ENCODE data around the gene SYT9.

The SYT9 gene

DNA sequence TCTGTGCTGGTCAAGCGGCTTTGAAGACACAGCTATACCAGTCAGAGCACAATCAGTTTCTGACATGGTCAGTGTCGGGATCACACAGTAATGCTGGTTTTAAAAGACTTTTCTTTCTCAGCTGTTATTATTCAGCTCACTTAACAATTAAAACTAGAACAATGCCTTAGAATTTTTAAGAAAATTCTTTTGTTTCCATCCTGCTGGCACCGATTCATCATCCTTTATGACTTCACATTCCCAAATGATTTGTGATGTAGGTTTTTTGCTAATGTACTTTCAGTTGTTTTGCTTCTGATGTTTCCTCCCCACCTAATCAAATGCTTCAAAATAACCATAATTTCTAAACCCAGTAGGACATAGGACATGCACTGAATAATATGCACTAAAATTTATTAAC lies 199.1 kb downstream of the SYT9 start:
- ATAC-seq (replicated peaks) (no peak), DNase-seq (no peak)
- Mint-ChIP-seq H3K27me3 (peaks cover under 1 to 11% of the 10 kb centered on the region in 2 donors), H3K36me3 (ENCODE audit: insufficient read depth) (no peaks in the 10 kb centered on the region), H3K4me3 (no peak overlapping the region), H3K4me1 (ENCODE audit: low read depth in 2 of 2) (no peaks in the 10 kb centered on the region), H3K9me3 (no peaks in the 10 kb centered on the region), H3K27ac (no peak overlapping the region)

DNA sequence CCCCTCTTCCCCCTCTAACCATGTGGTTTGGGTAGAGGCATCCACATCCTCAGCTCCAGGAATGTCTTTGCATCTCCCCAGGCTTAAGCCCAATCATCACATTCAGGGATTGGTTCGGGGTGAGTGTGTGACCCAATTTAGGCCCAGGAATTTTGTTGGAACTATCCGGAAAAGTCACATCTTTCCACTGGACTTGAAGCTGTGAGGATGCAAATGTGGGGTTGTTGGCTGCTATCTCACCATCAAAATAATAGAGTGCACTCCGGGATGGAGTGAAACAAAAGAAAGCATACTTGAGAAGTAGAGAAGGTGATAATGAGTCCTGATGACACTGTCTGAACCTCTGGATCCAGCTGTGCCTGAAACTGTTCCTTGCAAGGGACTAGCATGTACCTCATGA lies 199.8 kb downstream of the SYT9 start:
- no peak overlapping the region for H3K27ac Mint-ChIP-seq
- ATAC-seq (replicated peaks) (no peak), DNase-seq (no peak)
- peaks cover 0 to 7% of the 10 kb centered on the region in 2 donors for H3K27me3 Mint-ChIP-seq
- H3K9me3 Mint-ChIP-seq, result no peaks in the 10 kb centered on the region
- no peak overlapping the region for H3K4me3 Mint-ChIP-seq
- no peaks in the 10 kb centered on the region for H3K4me1 Mint-ChIP-seq (ENCODE audit: low read depth in 2 of 2)
- H3K36me3 Mint-ChIP-seq (ENCODE audit: insufficient read depth), result no peaks in the 10 kb centered on the region

DNA sequence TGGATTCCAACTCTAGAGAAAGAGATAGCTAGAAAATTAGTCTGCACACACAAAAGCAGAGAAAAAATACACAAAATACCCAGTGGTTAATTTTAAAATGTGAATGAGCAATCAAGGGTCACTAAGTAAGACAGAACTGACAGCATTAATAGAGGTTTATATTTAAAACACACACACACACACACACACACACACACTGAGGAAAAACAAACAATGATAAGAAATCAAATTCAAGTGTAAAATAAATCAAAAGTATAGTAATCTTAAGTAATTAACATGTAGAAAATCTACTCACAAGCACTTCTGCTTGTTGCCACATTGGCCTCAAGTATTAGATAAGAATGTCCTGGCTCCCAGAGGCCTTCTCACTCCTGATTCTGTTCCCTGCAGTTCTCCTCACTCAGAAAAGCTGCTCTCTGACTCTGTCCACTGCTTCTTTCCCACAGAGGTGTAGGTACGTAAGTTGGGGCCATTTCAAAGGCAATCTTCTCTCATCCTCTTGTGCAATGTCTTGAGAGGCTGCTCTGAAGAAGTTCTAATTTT lies 200.3 kb downstream of the SYT9 start:
- no peak overlapping the region for H3K4me3 Mint-ChIP-seq
- no peaks in the 10 kb centered on the region for H3K36me3 Mint-ChIP-seq (ENCODE audit: insufficient read depth)
- ATAC-seq (replicated peaks) (no peak), DNase-seq (no peak)
- no peaks in the 10 kb centered on the region for H3K9me3 Mint-ChIP-seq
- no peaks in the 10 kb centered on the region for H3K4me1 Mint-ChIP-seq (ENCODE audit: low read depth in 2 of 2)
- peaks cover 0 to 2% of the 10 kb centered on the region in 2 donors for H3K27me3 Mint-ChIP-seq
- H3K27ac Mint-ChIP-seq, result no peak overlapping the region

DNA sequence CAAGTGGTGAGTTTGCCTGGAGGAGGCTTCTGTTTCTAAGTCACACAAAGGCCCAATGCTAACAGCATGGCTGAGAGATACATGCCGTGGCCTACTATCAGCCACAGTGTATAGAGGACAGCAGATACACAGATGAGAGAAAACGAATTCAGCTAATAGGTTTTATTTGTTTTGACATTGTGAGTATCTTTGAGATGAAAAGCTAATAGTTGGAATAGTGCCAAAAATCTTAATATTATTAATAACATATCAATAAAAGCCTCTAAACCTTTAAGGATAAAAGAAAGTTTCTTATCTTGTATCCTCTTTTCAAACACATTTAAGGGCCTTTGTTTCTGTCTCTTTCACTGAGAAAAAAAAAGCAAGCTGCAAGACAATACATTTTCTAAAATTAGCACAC lies 203.2 kb downstream of the SYT9 start:
- Mint-ChIP-seq H3K36me3 (ENCODE audit: insufficient read depth) (no peaks in the 10 kb centered on the region), H3K27ac (no peak overlapping the region), H3K4me1 (ENCODE audit: low read depth in 2 of 2) (no peaks in the 10 kb centered on the region), H3K27me3 (peaks cover 8 to 12% of the 10 kb centered on the region in 2 donors), H3K9me3 (no peaks in the 10 kb centered on the region), H3K4me3 (no peak overlapping the region)
- ATAC-seq (replicated peaks), result no peak
- DNase-seq, result no peak

DNA sequence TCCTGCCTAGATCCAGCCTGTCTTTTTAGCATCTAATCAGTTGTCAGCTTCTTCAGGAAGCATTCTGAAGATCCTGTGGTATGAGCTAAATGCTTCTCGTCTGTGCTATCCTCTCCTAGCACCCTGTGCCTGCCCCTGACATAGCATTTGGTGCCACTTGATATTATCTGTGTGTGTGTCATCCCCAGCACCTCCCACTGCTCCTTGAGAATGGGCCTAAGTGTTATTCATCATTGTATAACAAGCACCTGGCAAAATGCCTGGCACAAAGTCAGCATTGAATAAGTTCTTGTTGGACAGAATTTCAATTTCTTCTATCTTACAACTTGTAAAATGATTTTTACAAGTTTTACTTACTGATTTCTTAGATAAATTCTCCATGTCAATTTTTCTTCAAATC lies 205.5 kb downstream of the SYT9 start:
- Mint-ChIP-seq H3K9me3 (no peaks in the 10 kb centered on the region), H3K27ac (no peak overlapping the region), H3K36me3 (ENCODE audit: insufficient read depth) (no peaks in the 10 kb centered on the region), H3K4me1 (ENCODE audit: low read depth in 2 of 2) (no peaks in the 10 kb centered on the region), H3K4me3 (no peak overlapping the region), H3K27me3 (peaks cover 8 to 12% of the 10 kb centered on the region in 2 donors)
- no peak for ATAC-seq (replicated peaks)
- no peak for DNase-seq

DNA sequence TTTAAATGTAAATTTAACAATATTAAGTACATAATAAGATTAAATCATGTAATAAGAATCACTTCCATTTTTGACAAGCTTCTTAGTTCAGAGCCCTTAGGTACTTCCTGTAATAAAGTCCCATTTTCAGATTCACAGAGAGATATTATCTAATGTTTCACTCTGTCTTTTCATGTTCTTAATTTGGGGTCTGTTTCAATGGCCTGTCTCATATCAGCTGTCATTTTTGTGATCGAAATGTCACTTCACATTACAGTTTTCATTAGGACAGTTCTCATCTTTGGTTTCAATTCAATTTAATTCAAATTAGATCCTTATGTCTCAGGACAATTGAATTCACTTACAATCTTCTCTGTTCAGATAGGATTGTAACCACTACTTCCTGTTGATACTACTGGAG lies 211.0 kb downstream of the SYT9 start:
- H3K27ac Mint-ChIP-seq, result no peak overlapping the region
- DNase-seq, result no peak
- no peak for ATAC-seq (replicated peaks)
- H3K9me3 Mint-ChIP-seq, result no peaks in the 10 kb centered on the region
- H3K4me1 Mint-ChIP-seq (ENCODE audit: low read depth in 2 of 2), result peaks cover 0 to 1% of the 10 kb centered on the region in 2 donors
- peaks cover 8 to 22% of the 10 kb centered on the region in 2 donors for H3K27me3 Mint-ChIP-seq
- H3K4me3 Mint-ChIP-seq, result no peak overlapping the region
- H3K36me3 Mint-ChIP-seq (ENCODE audit: insufficient read depth), result no peaks in the 10 kb centered on the region

DNA sequence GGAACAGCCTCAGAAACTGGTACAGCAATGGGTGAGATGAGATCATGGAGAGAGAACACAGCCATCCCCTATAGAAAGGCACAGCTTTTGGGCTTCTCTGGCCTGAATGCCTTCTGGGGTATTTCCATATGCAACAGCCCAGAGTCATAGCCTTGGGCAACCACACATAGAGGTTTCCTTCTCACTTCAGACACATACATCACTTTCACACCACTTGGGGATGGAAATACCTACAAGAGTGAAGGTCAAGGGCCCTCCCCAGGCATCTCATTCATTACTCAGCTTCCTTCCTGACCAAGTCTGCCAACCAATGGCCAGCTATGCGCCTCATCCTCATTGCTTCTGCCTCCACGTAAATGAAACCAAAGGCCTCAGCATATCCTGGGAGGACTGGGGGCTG lies 215.9 kb downstream of the SYT9 start:
- H3K27me3 Mint-ChIP-seq, result peaks cover 0 to 10% of the 10 kb centered on the region in 2 donors
- no peaks in the 10 kb centered on the region for H3K36me3 Mint-ChIP-seq (ENCODE audit: insufficient read depth)
- no peak overlapping the region for H3K27ac Mint-ChIP-seq
- ATAC-seq (replicated peaks), result no peak
- peaks cover 0 to 1% of the 10 kb centered on the region in 2 donors for H3K4me1 Mint-ChIP-seq (ENCODE audit: low read depth in 2 of 2)
- H3K4me3 Mint-ChIP-seq, result no peak overlapping the region
- DNase-seq, result no peak
- no peaks in the 10 kb centered on the region for H3K9me3 Mint-ChIP-seq

DNA sequence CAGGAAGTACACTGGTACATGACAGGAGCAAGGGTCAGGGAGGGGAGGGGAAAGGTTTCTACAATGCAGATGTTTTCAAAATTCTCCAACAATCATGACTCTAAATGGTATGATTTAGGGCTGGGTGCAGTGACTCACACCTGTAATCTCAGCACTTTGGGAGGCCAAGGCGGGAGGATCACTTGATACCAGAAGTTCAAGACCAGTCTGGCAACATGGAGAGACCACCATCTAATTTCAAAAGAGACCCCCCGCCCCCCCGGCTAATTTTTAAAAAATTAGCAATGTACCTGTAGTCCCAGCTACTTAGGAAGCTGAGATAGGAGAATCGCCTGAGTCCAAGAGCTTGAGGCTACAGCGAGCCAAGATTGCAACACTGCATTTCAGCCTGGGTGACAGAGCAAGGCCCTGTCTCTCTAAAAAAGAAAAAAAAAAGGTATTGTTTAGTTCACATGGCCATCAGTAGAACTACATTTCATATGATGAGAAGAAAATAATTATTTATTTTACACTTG lies 217.7 kb downstream of the SYT9 start:
- ATAC-seq (replicated peaks) (no peak), DNase-seq (no peak)
- Mint-ChIP-seq H3K4me3 (no peak overlapping the region), H3K36me3 (ENCODE audit: insufficient read depth) (no peaks in the 10 kb centered on the region), H3K4me1 (ENCODE audit: low read depth in 2 of 2) (no peaks in the 10 kb centered on the region), H3K27me3 (peaks cover 0 to 2% of the 10 kb centered on the region in 2 donors), H3K9me3 (no peaks in the 10 kb centered on the region), H3K27ac (no peak overlapping the region)

DNA sequence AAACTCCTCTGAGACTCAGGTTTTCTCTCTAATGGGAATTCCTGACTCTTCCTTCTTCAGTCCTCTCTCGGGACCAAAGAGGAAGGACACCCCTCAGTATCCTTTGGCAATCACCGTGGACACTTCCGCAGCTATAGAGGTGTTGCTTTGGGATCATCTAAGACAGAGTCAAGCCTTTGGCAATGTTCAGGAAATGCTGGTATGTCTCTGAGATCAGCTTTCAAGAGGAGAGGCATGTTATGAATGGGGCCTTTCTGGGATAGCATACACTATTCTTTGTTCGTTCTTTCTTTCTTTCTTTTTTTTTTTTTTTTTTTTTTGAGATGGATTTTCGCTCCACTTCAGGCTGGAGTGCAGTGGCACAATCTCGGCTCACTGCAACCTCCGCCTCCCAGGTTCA lies 219.4 kb downstream of the SYT9 start:
- H3K36me3 Mint-ChIP-seq (ENCODE audit: insufficient read depth), result no peaks in the 10 kb centered on the region
- H3K4me1 Mint-ChIP-seq (ENCODE audit: low read depth in 2 of 2), result no peaks in the 10 kb centered on the region
- ATAC-seq (replicated peaks), result no peak
- DNase-seq, result no peak
- H3K27me3 Mint-ChIP-seq, result no peaks in the 10 kb centered on the region
- H3K4me3 Mint-ChIP-seq, result no peak overlapping the region
- H3K27ac Mint-ChIP-seq, result no peak overlapping the region
- H3K9me3 Mint-ChIP-seq, result no peaks in the 10 kb centered on the region

DNA sequence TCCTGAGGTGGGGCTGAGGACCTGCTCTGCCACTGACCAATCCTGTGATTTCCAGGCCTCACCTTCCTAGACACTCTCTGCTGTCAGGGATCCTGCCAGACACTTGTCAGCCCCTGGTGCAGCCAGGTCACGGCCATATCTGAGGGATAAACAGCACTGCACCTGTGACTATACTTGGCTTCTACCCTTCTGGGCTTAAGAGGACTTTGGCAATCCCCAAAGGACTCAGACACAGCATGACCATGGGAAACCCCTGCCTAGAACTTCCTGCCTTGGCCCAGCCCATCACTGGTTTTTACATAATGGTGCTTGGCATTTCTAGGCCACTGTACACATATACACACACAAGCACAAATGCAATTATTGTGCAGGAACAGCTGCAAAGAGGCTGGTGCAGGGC lies 222.0 kb downstream of the SYT9 start:
- peaks cover 0 to 6% of the 10 kb centered on the region in 2 donors for H3K27me3 Mint-ChIP-seq
- H3K9me3 Mint-ChIP-seq, result no peaks in the 10 kb centered on the region
- no peaks in the 10 kb centered on the region for H3K36me3 Mint-ChIP-seq (ENCODE audit: insufficient read depth)
- no peak overlapping the region for H3K27ac Mint-ChIP-seq
- H3K4me1 Mint-ChIP-seq (ENCODE audit: low read depth in 2 of 2), result no peaks in the 10 kb centered on the region
- H3K4me3 Mint-ChIP-seq, result no peak overlapping the region
- ATAC-seq (replicated peaks), result no peak
- DNase-seq, result no peak

DNA sequence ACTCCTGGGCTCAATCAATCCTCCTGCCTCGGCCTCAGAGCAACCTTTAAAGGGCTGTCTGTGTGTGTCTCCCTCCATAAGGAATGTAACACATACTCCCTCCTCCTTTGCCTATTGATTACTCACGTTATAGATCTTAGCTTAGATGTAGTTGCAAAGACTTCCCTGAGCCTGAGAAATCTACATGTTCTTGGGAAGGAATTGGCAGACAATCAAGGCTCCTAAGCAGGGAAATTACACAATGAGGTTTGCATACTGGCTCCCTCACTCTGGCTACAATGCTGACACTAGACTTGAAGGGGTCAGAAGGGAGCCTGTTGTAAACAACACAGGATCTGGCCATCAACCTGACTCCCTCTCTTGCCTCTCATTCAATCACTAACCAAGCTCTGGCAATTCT lies 228.4 kb downstream of the SYT9 start:
- H3K9me3 Mint-ChIP-seq, result no peaks in the 10 kb centered on the region
- peaks cover 0 to 12% of the 10 kb centered on the region in 2 donors for H3K27me3 Mint-ChIP-seq
- DNase-seq (no peak), ATAC-seq (replicated peaks) (no peak)
- H3K4me3 Mint-ChIP-seq, result no peak overlapping the region
- no peaks in the 10 kb centered on the region for H3K36me3 Mint-ChIP-seq (ENCODE audit: insufficient read depth)
- no peak overlapping the region for H3K27ac Mint-ChIP-seq
- no peaks in the 10 kb centered on the region for H3K4me1 Mint-ChIP-seq (ENCODE audit: low read depth in 2 of 2)

DNA sequence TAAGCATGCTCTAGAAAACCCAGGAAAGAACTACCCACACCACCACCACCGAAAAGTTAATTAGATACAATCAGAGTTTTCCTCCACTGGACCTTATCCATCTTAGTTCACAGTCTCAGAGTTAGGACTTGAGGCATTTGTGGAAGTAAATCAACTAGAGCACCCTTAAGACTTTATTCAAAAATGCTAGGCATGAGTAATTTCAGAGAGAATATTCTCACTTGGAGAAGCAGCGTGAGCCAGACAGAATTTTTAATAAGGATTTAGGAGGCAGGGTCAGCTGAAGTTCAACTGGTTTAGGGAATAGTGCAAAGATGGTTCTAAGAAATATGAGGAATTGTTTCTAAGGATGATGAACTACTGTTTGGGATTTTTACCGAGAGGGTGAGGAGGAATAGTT lies 232.4 kb downstream of the SYT9 start:
- ATAC-seq (replicated peaks), result no peak
- Mint-ChIP-seq H3K36me3 (ENCODE audit: insufficient read depth) (no peaks in the 10 kb centered on the region), H3K27ac (no peak overlapping the region), H3K9me3 (no peaks in the 10 kb centered on the region), H3K27me3 (peaks cover 3 to 8% of the 10 kb centered on the region in 2 donors), H3K4me1 (ENCODE audit: low read depth in 2 of 2) (no peaks in the 10 kb centered on the region), H3K4me3 (no peak overlapping the region)
- no peak for DNase-seq

DNA sequence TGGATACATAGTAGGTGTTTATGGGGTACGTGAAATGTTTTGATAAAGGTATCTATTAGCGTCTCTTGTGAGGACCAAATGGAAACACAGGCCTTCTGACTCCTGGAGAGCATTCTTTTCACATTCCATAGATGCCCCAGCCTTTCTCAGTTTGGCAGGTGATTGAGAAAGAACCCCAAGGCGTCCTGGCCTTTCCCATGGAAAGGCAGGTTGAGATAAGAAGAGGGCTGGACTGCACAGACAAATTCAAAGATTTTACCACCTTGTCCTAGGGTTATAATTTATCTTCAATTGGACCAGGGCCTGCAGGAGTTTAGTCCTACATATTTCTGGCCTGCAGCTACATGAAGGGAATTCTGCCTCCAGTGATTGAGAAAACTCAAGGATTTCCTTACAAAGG lies 232.9 kb downstream of the SYT9 start:
- no peak overlapping the region for H3K4me3 Mint-ChIP-seq
- no peak for DNase-seq
- no peaks in the 10 kb centered on the region for H3K9me3 Mint-ChIP-seq
- H3K36me3 Mint-ChIP-seq (ENCODE audit: insufficient read depth), result no peaks in the 10 kb centered on the region
- H3K4me1 Mint-ChIP-seq (ENCODE audit: low read depth in 2 of 2), result no peaks in the 10 kb centered on the region
- no peak for ATAC-seq (replicated peaks)
- peaks cover 8 to 13% of the 10 kb centered on the region in 2 donors for H3K27me3 Mint-ChIP-seq
- no peak overlapping the region for H3K27ac Mint-ChIP-seq

DNA sequence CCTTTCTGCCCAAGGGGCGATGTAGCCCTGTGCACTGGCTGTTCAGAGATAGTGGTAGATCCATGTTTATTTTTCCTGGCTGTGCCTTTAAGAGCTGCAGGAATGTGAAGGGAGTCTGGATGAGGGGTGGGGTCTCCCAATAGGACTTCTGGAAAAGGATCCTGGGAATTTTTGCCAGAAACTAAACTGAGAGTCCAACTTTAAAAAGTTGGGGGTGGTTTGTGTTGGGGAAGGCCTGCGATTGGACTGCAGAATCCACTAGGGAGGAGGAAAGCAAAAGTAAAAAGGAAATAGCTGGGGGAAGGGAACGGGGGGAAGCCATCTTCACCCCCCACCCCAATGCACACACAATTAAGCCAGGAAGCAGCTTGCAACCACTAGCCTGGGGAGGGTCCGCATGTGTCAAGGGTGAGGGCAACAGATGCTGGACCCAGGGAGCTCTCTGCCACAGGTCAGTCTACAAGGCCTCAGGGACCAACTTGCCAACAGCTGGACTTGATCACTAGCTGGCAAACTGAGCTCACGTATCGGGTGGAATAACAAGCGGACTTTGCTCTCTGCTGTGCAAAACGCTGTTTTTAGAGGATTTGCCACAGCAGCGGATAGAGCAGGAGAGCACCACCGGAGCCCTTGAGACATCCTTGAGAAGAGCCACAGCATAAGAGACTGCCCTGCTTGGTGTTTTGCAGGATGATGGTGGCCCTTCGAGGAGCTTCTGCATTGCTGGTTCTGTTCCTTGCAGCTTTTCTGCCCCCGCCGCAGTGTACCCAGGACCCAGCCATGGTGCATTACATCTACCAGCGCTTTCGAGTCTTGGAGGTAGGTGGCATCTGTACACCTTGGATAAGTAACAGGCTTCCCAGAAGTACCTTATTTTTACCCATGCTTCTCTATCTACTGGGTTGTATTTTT lies 233.7 kb downstream of the SYT9 start, which contains the start of gene OLFML1:
Gene OLFML1 (plus strand): TSS at position 321 of the 912 bp plus-strand sequence. CDS start 370 bp downstream, at position 691.
- peaks cover 14 to 16% of the 10 kb centered on the region in 2 donors for H3K27me3 Mint-ChIP-seq
- H3K36me3 Mint-ChIP-seq (ENCODE audit: insufficient read depth), result no peaks in the 10 kb centered on the region
- no peaks in the 10 kb centered on the region for H3K9me3 Mint-ChIP-seq
- no peak within 1 kb of the TSS for H3K4me3 Mint-ChIP-seq
- H3K27ac Mint-ChIP-seq, result no peak within 1 kb of the TSS
- H3K4me1 Mint-ChIP-seq (ENCODE audit: low read depth in 2 of 2), result no peaks in the 10 kb centered on the region
- no peak for DNase-seq
- no peak for ATAC-seq (replicated peaks)

All from effector memory CD8-positive, alpha-beta T cell (primary cell).